Left renal cortex interstitium (tissue), 4 donors: Measurements from ENCODE around the gene MTFR1L. TPM values are rescaled to one million over a fixed set of nuclear protein-coding genes. Genes with fewer than 3 reads are reported as not detected.

Source experiments
- DNase-seq, 4 donors: peaks; one replicate each; pipeline ENCODE4 v3.0.0-alpha.2; 2013; ENCODE audit warnings: low read depth in 4 of 4, low spot score in 2 of 4, missing footprints in 1 of 4
- polyA plus RNA-seq, 4 donors: library from polyadenylated mRNA; unstranded; fragments of 120-200 nt; gene quantifications; one replicate each; pipeline ENCODE4 v1.2.1, GENCODE V29; 2013; ENCODE audit not compliant: insufficient read length in 4 of 4

Gene MTFR1L
- polyA plus RNA-seq, 4 donors, result 80.8 to 112 (median 101) TPM

GRCh38 chr1:25858906-25859789 is 39.4 kb downstream of the MTFR1L start, which contains the start of gene AUNIP:
Gene AUNIP (minus strand): TSS chr1:25859457. CDS start chr1:25859357, 100 bp downstream.
- peak in 3 of 4 donors; percentile 68 to 77 (median 71) for DNase-seq

GRCh38 chr1:25861316-25862286 is 41.8 kb downstream of the MTFR1L start:
- DNase-seq, result no peak

GRCh38 chr1:25862785-25863485 is 43.2 kb downstream of the MTFR1L start:
- DNase-seq, result no peak

GRCh38 chr1:25863486-25864262 is 43.9 kb downstream of the MTFR1L start:
- DNase-seq, result no peak

- DNase-seq, result no peak
Measured at GRCh38 chr1:25864434-25864833, 44.7 kb downstream of the MTFR1L start.

- no peak for DNase-seq
Measured at GRCh38 chr1:25866288-25866687, 46.5 kb downstream of the MTFR1L start.

GRCh38 chr1:25867210-25867991 is 47.6 kb downstream of the MTFR1L start:
- peak in 1 of 4 donors; percentile 62 for DNase-seq

GRCh38 chr1:25869909-25870606 is 50.3 kb downstream of the MTFR1L start:
- DNase-seq, result no peak

GRCh38 chr1:25870614-25871013 is 50.9 kb downstream of the MTFR1L start:
- no peak for DNase-seq

- no peak for DNase-seq
Measured at GRCh38 chr1:25871086-25871703, 51.4 kb downstream of the MTFR1L start.

GRCh38 chr1:25871704-25872494 is 52.1 kb downstream of the MTFR1L start:
- no peak for DNase-seq

GRCh38 chr1:25872713-25873112 is 53.0 kb downstream of the MTFR1L start:
- DNase-seq, result no peak

GRCh38 chr1:25873120-25873519 is 53.4 kb downstream of the MTFR1L start:
- DNase-seq, result no peak

GRCh38 chr1:25874209-25874608 is 54.5 kb downstream of the MTFR1L start:
- no peak for DNase-seq

GRCh38 chr1:25874635-25875153 is 54.9 kb downstream of the MTFR1L start:
- no peak for DNase-seq

GRCh38 chr1:25875154-25875855 is 55.6 kb downstream of the MTFR1L start, which contains the start of gene PAQR7:
Gene PAQR7 (minus strand): TSS chr1:25875708. CDS start chr1:25863839, 11,869 bp downstream.
- DNase-seq, result peak in 3 of 4 donors; percentile 56 to 72 (median 65)
